DOHH2 (cell line): ENCODE data around the gene CSF1.

Experiments used
- EZH2phosphoT487 ChIP-seq: fragments of 200-600 bp; sonication (generic); IDR thresholded peaks from 2 replicates; pipeline ENCODE4 v1.6.1; 2017; ENCODE audit warnings: borderline replicate concordance, mild to moderate bottlenecking, antibody characterized with exemption, low read length, moderate library complexity, mixed read lengths
- TF ChIP-seq, protein P1 (sequence below): fragments of 200-600 bp; sonication (generic); IDR thresholded peaks from one replicate; pipeline ENCODE4 v1.5.1; 2014; ENCODE audit warnings: antibody characterized with exemption, mild to moderate bottlenecking, low read depth, low read length; ENCODE audit not compliant: poor library complexity, severe bottlenecking

DNA sequence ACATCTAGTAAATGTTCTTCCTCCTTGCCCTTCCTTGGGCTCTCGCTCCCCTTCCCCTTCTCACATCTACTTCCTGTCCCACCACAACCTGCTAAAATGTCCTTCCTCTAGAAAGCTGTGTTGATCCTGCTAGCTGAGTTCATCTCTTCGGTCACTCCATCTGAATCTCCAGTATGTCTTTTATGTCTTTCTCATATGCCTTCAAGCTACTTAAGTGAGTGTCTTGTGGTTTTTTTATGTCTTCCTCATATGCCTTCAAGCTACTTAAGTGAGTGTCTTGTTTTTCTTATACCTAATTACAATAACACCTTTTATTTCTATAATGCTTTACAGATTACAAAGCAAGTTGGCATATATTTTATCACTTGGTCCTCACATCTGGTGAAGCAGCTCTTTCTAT lies 33.9 kb downstream of the CSF1 start:
- TF ChIP-seq, protein P1, sequence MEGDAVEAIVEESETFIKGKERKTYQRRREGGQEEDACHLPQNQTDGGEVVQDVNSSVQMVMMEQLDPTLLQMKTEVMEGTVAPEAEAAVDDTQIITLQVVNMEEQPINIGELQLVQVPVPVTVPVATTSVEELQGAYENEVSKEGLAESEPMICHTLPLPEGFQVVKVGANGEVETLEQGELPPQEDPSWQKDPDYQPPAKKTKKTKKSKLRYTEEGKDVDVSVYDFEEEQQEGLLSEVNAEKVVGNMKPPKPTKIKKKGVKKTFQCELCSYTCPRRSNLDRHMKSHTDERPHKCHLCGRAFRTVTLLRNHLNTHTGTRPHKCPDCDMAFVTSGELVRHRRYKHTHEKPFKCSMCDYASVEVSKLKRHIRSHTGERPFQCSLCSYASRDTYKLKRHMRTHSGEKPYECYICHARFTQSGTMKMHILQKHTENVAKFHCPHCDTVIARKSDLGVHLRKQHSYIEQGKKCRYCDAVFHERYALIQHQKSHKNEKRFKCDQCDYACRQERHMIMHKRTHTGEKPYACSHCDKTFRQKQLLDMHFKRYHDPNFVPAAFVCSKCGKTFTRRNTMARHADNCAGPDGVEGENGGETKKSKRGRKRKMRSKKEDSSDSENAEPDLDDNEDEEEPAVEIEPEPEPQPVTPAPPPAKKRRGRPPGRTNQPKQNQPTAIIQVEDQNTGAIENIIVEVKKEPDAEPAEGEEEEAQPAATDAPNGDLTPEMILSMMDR: no peak
- no peak for TF ChIP-seq EZH2phosphoT487
